Neural progenitor cell (in vitro differentiated cells): ENCODE results near the gene AP1AR.

Experiments
- CTCF ChIP-seq: fragments of 200-600 bp; sonication (generic); IDR thresholded peaks from 2 replicates; pipeline ENCODE4 v1.5.1; 2017; ENCODE audit warnings: antibody characterized with exemption, mild to moderate bottlenecking
- EZH2 ChIP-seq: fragments of 200-600 bp; sonication (generic); IDR thresholded peaks from 2 replicates; pipeline ENCODE4 v1.6.1; 2017; ENCODE audit warnings: antibody characterized with exemption, mild to moderate bottlenecking, moderate library complexity
- EZH2phosphoT487 ChIP-seq: fragments of 200-600 bp; sonication (generic); IDR thresholded peaks from 2 replicates; pipeline ENCODE4 v1.6.1; 2017; ENCODE audit warnings: antibody characterized with exemption

GRCh38 chr4:112274959-112275358, 43.4 kb downstream of the AP1AR start:
- TF ChIP-seq CTCF (no peak), EZH2 (no peak), EZH2phosphoT487 (no peak)
